ENCODE measurements around the gene TMPRSS12. TPM values are rescaled to one million over a fixed set of nuclear protein-coding genes. Genes with fewer than 3 reads are reported as not detected.
"Not testable (repeated sequence)": the region's sequence is repeated elsewhere in the genome, so short reads cannot be mapped to it uniquely, and the experiment has no call there.

Gene TMPRSS12
- total RNA-seq, 1 experiment from 2014 or later, result not detected

- TF ChIP-seq EZH2 (IDR thresholded peaks at IDR 0.05; ENCODE audit: borderline replicate concordance, low read depth, low read length, poor library complexity, severe bottlenecking) (no peak), CTCF (conservative IDR thresholded peaks at IDR 0.05; ENCODE audit: low read depth, low read length) (no peak)
- Histone ChIP-seq H3K4me1 (ENCODE audit: insufficient read depth, low read length, poor library complexity, severe bottlenecking) (no peaks in the 10 kb centered on the region), H3K9me3 (ENCODE audit: low read depth, low read length, poor library complexity, severe bottlenecking) (no peaks in the 10 kb centered on the region), H3K27ac (ENCODE audit: low read depth, low read length, poor library complexity, severe bottlenecking) (no peak overlapping the region), H3K36me3 (ENCODE audit: insufficient read depth, low read length, poor library complexity, severe bottlenecking) (peaks cover 23% of the 10 kb centered on the region), H3K27me3 (replicated peaks; ENCODE audit: insufficient read depth, low read depth, low read length, poor library complexity) (no peaks in the 10 kb centered on the region), H3K4me3 (ENCODE audit: low read depth, low read length, poor library complexity, severe bottlenecking) (no peak overlapping the region)
- no peak for DNase-seq (ENCODE audit: low spot score)
- ChIA-PET CTCF (interaction anchor here (0.7 kb wide), 1 partner anchor 881 kb away, joined by 7 read pairs; no protein-coding TSS in a partner anchor), POLR2A (ENCODE audit: low non-redundant PET) (interaction anchor here (0.7 kb wide), 1 partner anchor 329 kb away, joined by 4 read pairs; no protein-coding TSS in a partner anchor)
- no TSS peak for BruUV-seq (replicated peaks)
- intact Hi-C loops (cut with micrococcal nuclease; ENCODE audit: unreplicated experiment), result no loop called here
These were observed 36.5 kb upstream of the TMPRSS12 start for GRCh38 chr12:50806176-50806575.

GRCh38 chr12:50809131-50809530 is 33.6 kb upstream of the TMPRSS12 start:
- BruUV-seq (replicated peaks); POLR2A ChIA-PET (ENCODE audit: low non-redundant PET); DNase-seq (ENCODE audit: low spot score); H3K4me1 ChIP-seq (ENCODE audit: insufficient read depth, low read length, poor library complexity, severe bottlenecking); H3K4me3 ChIP-seq (ENCODE audit: low read depth, low read length, poor library complexity, severe bottlenecking); H3K27me3 ChIP-seq (replicated peaks; ENCODE audit: insufficient read depth, low read depth, low read length, poor library complexity); H3K27ac ChIP-seq (ENCODE audit: low read depth, low read length, poor library complexity, severe bottlenecking); intact Hi-C loops (cut with micrococcal nuclease; ENCODE audit: unreplicated experiment); H3K9me3 ChIP-seq (ENCODE audit: low read depth, low read length, poor library complexity, severe bottlenecking): not testable (repeated sequence)
- CTCF ChIA-PET, result interaction anchor here (0.7 kb wide), 1 partner anchor 58 kb away, joined by 3 read pairs; no protein-coding TSS in a partner anchor
- peaks cover 28% of the 10 kb centered on the region for H3K36me3 ChIP-seq (ENCODE audit: insufficient read depth, low read length, poor library complexity, severe bottlenecking)

DNA sequence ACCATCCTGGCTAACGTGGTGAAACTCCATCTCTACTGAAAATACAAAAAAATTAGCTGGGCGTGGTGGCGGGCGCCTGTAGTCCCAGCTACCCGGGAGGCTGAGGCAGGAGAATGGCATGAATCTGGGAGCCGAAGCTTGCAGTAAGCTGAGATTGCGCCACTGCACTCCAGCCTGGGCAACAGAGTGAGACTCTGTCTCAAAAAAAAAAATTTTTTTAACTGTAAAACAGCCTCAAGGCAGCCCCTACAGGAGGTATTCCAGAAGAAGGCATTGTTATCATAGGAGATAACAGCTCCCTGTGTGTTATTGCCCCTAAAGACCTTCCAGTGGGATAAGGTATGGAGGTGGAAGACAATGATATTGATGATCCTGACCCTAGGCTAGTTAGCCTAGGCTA is 27.8 kb upstream of the TMPRSS12 start:
- H3K4me1 ChIP-seq (ENCODE audit: insufficient read depth, low read length, poor library complexity, severe bottlenecking); DNase-seq (ENCODE audit: low spot score); POLR2A ChIA-PET (ENCODE audit: low non-redundant PET); BruUV-seq (replicated peaks); CTCF ChIA-PET; H3K9me3 ChIP-seq (ENCODE audit: low read depth, low read length, poor library complexity, severe bottlenecking); H3K4me3 ChIP-seq (ENCODE audit: low read depth, low read length, poor library complexity, severe bottlenecking); H3K27ac ChIP-seq (ENCODE audit: low read depth, low read length, poor library complexity, severe bottlenecking); H3K27me3 ChIP-seq (replicated peaks; ENCODE audit: insufficient read depth, low read depth, low read length, poor library complexity): not testable (repeated sequence)
- peaks cover 45% of the 10 kb centered on the region for H3K36me3 ChIP-seq (ENCODE audit: insufficient read depth, low read length, poor library complexity, severe bottlenecking)
- intact Hi-C loops (cut with micrococcal nuclease; ENCODE audit: unreplicated experiment), result loop anchor here (10.0 kb wide), 1 partner anchor 310 kb away; the partner anchor contains the start of gene DIP2B

DNA sequence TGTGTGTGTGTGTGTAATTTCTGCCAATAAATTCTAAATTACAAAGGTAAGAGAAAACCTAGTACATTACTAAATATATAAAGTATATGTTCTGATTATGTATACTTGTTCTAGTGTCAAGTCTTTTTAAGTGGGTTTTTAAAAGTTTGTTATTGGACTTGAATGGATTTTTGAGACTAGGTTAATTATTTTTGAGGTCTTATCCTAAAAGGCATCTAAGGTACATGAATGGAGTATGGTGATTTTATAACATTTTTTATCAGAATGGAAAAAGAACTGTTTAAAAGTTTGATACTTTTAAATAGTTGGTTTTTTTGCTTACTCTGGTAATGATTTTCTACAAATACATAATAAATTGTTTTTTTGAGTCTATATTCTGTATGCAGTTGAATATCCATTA is 22.5 kb upstream of the TMPRSS12 start:
- H3K4me1 ChIP-seq (ENCODE audit: insufficient read depth, low read length, poor library complexity, severe bottlenecking), result no peaks in the 10 kb centered on the region
- H3K9me3 ChIP-seq (ENCODE audit: low read depth, low read length, poor library complexity, severe bottlenecking), result no peaks in the 10 kb centered on the region
- CTCF ChIA-PET, result no interaction called here
- intact Hi-C loops (cut with micrococcal nuclease; ENCODE audit: unreplicated experiment), result no loop called here
- DNase-seq (ENCODE audit: low spot score), result no peak
- POLR2A ChIA-PET (ENCODE audit: low non-redundant PET), result no interaction called here
- no peak overlapping the region for H3K4me3 ChIP-seq (ENCODE audit: low read depth, low read length, poor library complexity, severe bottlenecking)
- peaks cover 23% of the 10 kb centered on the region for H3K36me3 ChIP-seq (ENCODE audit: insufficient read depth, low read length, poor library complexity, severe bottlenecking)
- BruUV-seq (replicated peaks), result no TSS peak
- TF ChIP-seq EZH2 (IDR thresholded peaks at IDR 0.05; ENCODE audit: borderline replicate concordance, low read depth, low read length, poor library complexity, severe bottlenecking) (no peak), CTCF (conservative IDR thresholded peaks at IDR 0.05; ENCODE audit: low read depth, low read length) (no peak)
- H3K27ac ChIP-seq (ENCODE audit: low read depth, low read length, poor library complexity, severe bottlenecking), result no peak overlapping the region
- H3K27me3 ChIP-seq (replicated peaks; ENCODE audit: insufficient read depth, low read depth, low read length, poor library complexity), result no peaks in the 10 kb centered on the region
